Stimulated activated naive CD8-positive, alpha-beta T cell treated with anti-CD3 and anti-CD28 coated beads, Interleukin-15, amount 100 ng/mL, for 72 hours (primary cell): Measurements from ENCODE around the gene NAV1.
A peak's percentile ranks its signal among the peaks of the same experiment; 100 is the strongest.
"Not testable (repeated sequence)": the region's sequence is repeated elsewhere in the genome, so short reads cannot be mapped to it uniquely, and the experiment has no call there.

Source experiments
- ATAC-seq: fragments of 150-1000 bp; cut with Tn5 transposase; 2 replicates; pipeline ENCODE4 v1.10.0; 2021; ENCODE audit warnings: mild to moderate bottlenecking, moderate library complexity
- DNase-seq, 2 donors: peaks; one replicate each; pipeline ENCODE4 v3.0.0; 2021 to 2022
- H3K27ac Mint-ChIP-seq, 2 donors: one replicate each; pipeline ENCODE4 v1.8.0; 2022; ENCODE audit warnings: mild to moderate bottlenecking in 2 of 2, mixed read lengths in 2 of 2, moderate library complexity in 2 of 2
- H3K27me3 Mint-ChIP-seq: one replicate; pipeline ENCODE4 v1.8.0; 2022; ENCODE audit warnings: mixed read lengths
- H3K4me1 Mint-ChIP-seq: one replicate; pipeline ENCODE4 v1.8.0; 2022; ENCODE audit warnings: mild to moderate bottlenecking, mixed read lengths
- H3K4me3 Mint-ChIP-seq, 2 donors: one replicate each; pipeline ENCODE4 v1.8.0; 2022; ENCODE audit warnings: mild to moderate bottlenecking in 2 of 2, mixed read lengths in 2 of 2, moderate library complexity in 1 of 2
- H3K9me3 Mint-ChIP-seq, 2 donors: one replicate each; pipeline ENCODE4 v1.8.0; 2022; ENCODE audit warnings: mixed read lengths in 2 of 2

The NAV1 gene

GRCh38 chr1:201575912-201576311, 37.0 kb downstream of the NAV1 start:
- H3K27ac Mint-ChIP-seq: no peak overlapping the region
- ATAC-seq (no peak), DNase-seq (no peak)
- no peaks in the 10 kb centered on the region for H3K27me3 Mint-ChIP-seq
- peaks cover 7% of the 10 kb centered on the region for H3K4me1 Mint-ChIP-seq
- H3K4me3 Mint-ChIP-seq: no peak overlapping the region
- peaks cover 8 to 12% of the 10 kb centered on the region in 2 donors for H3K9me3 Mint-ChIP-seq

DNA sequence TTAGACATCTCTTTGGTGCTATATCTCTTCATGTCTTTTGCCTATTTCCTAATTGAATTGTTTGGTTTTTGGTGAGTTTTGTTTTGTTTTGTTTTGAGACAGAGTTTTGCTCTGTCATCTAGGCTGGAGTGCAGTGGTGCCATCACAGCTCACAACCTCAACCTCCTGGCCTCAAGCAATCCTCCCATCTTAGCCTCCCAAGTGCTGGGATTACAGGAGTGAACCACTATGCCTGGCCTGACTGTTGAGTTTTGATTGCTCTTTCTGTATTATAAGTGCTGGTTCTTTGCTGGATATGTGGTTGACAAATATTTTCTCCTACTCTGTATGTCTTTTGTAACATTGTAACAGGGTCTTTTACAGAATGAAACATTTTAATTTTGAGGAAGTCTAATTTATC, 38.0 kb downstream of the NAV1 start:
- no peak overlapping the region for H3K27ac Mint-ChIP-seq
- no peak overlapping the region for H3K4me3 Mint-ChIP-seq
- H3K9me3 Mint-ChIP-seq: peaks cover 8 to 12% of the 10 kb centered on the region in 2 donors
- no peak for DNase-seq
- no peaks in the 10 kb centered on the region for H3K27me3 Mint-ChIP-seq
- H3K4me1 Mint-ChIP-seq: peaks cover 7% of the 10 kb centered on the region
- ATAC-seq: no peak

DNA sequence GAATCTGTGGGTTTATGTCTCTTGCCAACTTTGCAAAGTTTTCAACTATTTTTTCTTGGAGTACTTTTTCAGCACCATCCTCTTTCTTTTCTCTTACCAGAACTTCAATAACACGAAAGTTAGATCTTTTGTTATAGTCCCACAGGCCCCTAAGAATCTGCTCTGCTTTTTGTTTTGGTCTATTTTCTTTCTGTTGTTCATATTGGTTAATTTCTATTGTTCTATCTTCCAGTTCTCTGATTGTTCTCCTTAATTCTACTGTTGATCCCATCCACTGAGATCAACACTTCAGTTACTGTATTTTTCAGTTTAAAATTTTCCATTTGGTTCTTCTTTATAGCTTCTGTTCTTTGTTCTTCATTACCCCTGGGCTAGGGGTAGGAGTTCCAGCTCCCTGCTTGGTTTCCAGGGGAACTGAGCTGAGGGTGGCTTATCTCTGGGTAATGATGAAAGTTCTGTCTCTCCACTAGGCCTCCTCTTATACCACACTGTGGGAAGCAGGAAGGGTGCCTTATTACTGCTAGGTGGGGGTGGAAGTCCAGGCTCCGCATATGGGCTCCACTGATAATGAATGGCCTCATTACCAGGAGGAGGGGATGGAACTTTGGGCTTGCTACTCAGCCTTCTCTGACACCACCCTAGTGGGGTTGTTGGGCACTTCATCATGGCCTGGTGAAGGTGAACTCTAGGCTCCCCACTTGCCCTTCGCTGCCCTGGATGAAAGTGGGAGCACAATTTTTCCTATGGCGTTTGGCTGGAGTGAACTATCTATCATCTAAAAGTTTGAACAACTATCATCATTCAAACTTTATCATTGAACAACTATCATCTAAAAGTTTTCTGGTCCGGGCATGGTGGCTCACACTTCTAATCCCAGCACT, 39.3 kb downstream of the NAV1 start:
- DNase-seq (no peak), ATAC-seq (no peak)
- H3K9me3 Mint-ChIP-seq: peaks cover 8 to 12% of the 10 kb centered on the region in 2 donors
- H3K4me1 Mint-ChIP-seq: peaks cover 4% of the 10 kb centered on the region
- no peak overlapping the region for H3K4me3 Mint-ChIP-seq
- H3K27me3 Mint-ChIP-seq: no peaks in the 10 kb centered on the region
- no peak overlapping the region for H3K27ac Mint-ChIP-seq

GRCh38 chr1:201581371-201581770, 42.4 kb downstream of the NAV1 start:
- H3K4me1 Mint-ChIP-seq, ATAC-seq, H3K27ac Mint-ChIP-seq, DNase-seq, H3K4me3 Mint-ChIP-seq: not testable (repeated sequence)
- Mint-ChIP-seq H3K27me3 (peaks cover 19% of the 10 kb centered on the region), H3K9me3 (peaks cover 8 to 12% of the 10 kb centered on the region in 2 donors)

GRCh38 chr1:201582705-201583442, 43.9 kb downstream of the NAV1 start:
- H3K9me3 Mint-ChIP-seq: peaks cover 4 to 7% of the 10 kb centered on the region in 2 donors
- no peak overlapping the region for H3K4me3 Mint-ChIP-seq
- peak; percentile 26 for ATAC-seq
- DNase-seq: no peak
- no peaks in the 10 kb centered on the region for H3K4me1 Mint-ChIP-seq
- peaks cover 26% of the 10 kb centered on the region for H3K27me3 Mint-ChIP-seq
- no peak overlapping the region for H3K27ac Mint-ChIP-seq

GRCh38 chr1:201583663-201584062, 44.7 kb downstream of the NAV1 start:
- Mint-ChIP-seq H3K27me3 (peaks cover 26% of the 10 kb centered on the region), H3K9me3 (no peaks in the 10 kb centered on the region), H3K4me1 (no peaks in the 10 kb centered on the region), H3K27ac (peak overlapping the region in 1 of 2 donors; percentile 50), H3K4me3 (no peak overlapping the region)
- DNase-seq (no peak), ATAC-seq (no peak)

GRCh38 chr1:201584471-201585092, 45.7 kb downstream of the NAV1 start:
- peaks cover 26% of the 10 kb centered on the region for H3K27me3 Mint-ChIP-seq
- no peaks in the 10 kb centered on the region for H3K4me1 Mint-ChIP-seq
- no peak overlapping the region for H3K4me3 Mint-ChIP-seq

GRCh38 chr1:201585093-201585483, 46.2 kb downstream of the NAV1 start:
- DNase-seq (no peak), ATAC-seq (no peak)
- Mint-ChIP-seq H3K27ac (no peak overlapping the region), H3K4me3 (no peak overlapping the region), H3K9me3 (no peaks in the 10 kb centered on the region), H3K4me1 (no peaks in the 10 kb centered on the region), H3K27me3 (peaks cover 26% of the 10 kb centered on the region)

More at GRCh38 chr1:201584471-201585092, 45.7 kb downstream of the NAV1 start:
- Mint-ChIP-seq H3K9me3 (no peaks in the 10 kb centered on the region), H3K27ac (no peak overlapping the region)
- ATAC-seq (no peak), DNase-seq (no peak)

- H3K4me1 Mint-ChIP-seq: no peaks in the 10 kb centered on the region
- no peaks in the 10 kb centered on the region for H3K9me3 Mint-ChIP-seq
- H3K27me3 Mint-ChIP-seq: peaks cover 26% of the 10 kb centered on the region
- no peak for DNase-seq
- ATAC-seq: no peak
- H3K27ac Mint-ChIP-seq: no peak overlapping the region
- no peak overlapping the region for H3K4me3 Mint-ChIP-seq
Observed at GRCh38 chr1:201585901-201586300, 47.0 kb downstream of the NAV1 start.

DNA sequence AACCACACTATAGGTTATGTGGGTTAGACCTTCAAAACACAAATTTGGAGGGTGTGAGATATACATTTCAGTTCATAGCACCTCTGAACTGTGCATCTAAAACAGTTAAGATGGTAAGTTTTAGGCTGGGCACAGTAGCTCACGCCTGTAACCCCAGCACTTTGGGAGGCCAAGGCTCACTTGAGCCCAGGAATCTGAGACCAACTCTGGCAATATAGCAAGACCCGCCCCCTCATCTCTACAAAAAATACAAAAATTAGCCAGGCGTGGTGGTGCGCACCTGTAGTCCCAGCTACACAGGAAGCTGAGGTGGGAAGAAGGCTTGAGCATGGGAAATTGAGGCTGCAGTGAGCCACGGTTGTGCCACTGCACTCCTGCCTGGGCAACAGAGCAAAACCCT, 47.9 kb downstream of the NAV1 start:
- Mint-ChIP-seq H3K9me3 (no peaks in the 10 kb centered on the region), H3K27ac (peak overlapping the region in 1 of 2 donors; percentile 69), H3K4me1 (no peaks in the 10 kb centered on the region), H3K4me3 (no peak overlapping the region), H3K27me3 (peaks cover 26% of the 10 kb centered on the region)
- DNase-seq (no peak), ATAC-seq (no peak)

DNA sequence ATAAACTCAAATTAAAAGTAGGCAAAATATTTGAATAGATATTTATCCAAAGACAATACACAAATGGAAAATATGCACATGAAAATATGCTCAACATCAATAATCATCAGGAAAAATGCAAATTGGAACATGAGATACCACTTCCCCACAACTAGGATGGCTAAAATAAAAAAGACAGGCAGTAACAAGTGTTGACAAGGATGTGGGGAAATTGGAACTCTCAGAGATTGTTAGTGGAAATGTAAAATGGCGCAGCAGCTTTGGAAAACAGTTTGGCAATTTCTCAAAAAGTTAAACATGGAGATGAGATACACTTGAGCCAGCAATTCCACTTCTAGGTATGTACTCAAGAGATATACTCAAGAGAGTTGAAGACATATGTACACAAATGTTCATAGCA, 48.8 kb downstream of the NAV1 start:
- ATAC-seq (no peak), DNase-seq (no peak)
- Mint-ChIP-seq H3K27me3 (peaks cover 26% of the 10 kb centered on the region), H3K4me3 (no peak overlapping the region), H3K4me1 (no peaks in the 10 kb centered on the region), H3K9me3 (no peaks in the 10 kb centered on the region), H3K27ac (no peak overlapping the region)
